GM12891 (cell line): ENCODE measurements around the gene CPA1.

Experiments
- PAX5 ChIP-seq: IDR thresholded peaks from 2 replicates; pipeline ENCODE4 v1.6.1; 2011; ENCODE audit warnings: low read length, moderate library complexity, mild to moderate bottlenecking; ENCODE audit not compliant: insufficient read depth, severe bottlenecking
- POLR2A ChIP-seq: IDR thresholded peaks from 2 replicates; pipeline ENCODE4 v1.6.1; 2011; ENCODE audit warnings: low read depth, low read length, control low read depth
- POLR2AphosphoS5 ChIP-seq: IDR thresholded peaks from 2 replicates; pipeline ENCODE4 v1.6.1; 2011; ENCODE audit warnings: low read depth, low read length, control low read depth
- POU2F2 ChIP-seq: IDR thresholded peaks from 2 replicates; pipeline ENCODE4 v1.6.1; 2011; ENCODE audit warnings: low read depth, mild to moderate bottlenecking, control low read depth, low read length, moderate library complexity
- SPI1 ChIP-seq: IDR thresholded peaks from 2 replicates; pipeline ENCODE4 v1.6.1; 2011; ENCODE audit warnings: low read depth, low read length, control low read depth
- TAF1 ChIP-seq: IDR thresholded peaks from 2 replicates; pipeline ENCODE4 v1.6.1; 2011; ENCODE audit warnings: low read depth, low read length, control low read depth

GRCh38 chr7:130429019-130429418, 48.7 kb downstream of the CPA1 start:
- TF ChIP-seq POLR2A (no peak), TAF1 (no peak), SPI1 (no peak), POLR2AphosphoS5 (no peak), POU2F2 (no peak), PAX5 (no peak)
